ENCODE measurements around the gene RPSA. TPM values are rescaled to one million over a fixed set of nuclear protein-coding genes. Genes with fewer than 3 reads are reported as not detected.

The RPSA gene
- total RNA-seq, 1 experiment from 2014 or later = 2,486 TPM

- Histone ChIP-seq H3K27me3 (ENCODE audit: insufficient read depth, low read length) (no peaks in the 10 kb centered on the region), H3K4me3 (replicated peaks in 1 of 2; ENCODE audit: low read depth in 1 of 2, low read length in 2 of 2) (no peak overlapping the region), H3K9me3 (ENCODE audit: control insufficient read depth in 1 of 2, insufficient read depth in 1 of 2, low read depth in 1 of 2, low read length in 2 of 2) (no peaks in the 10 kb centered on the region), H3K9ac (ENCODE audit: low read length) (no peak overlapping the region), H3K9me2 (ENCODE audit: insufficient read depth) (no peaks in the 10 kb centered on the region), H2AFZ (ENCODE audit: low read depth, low read length, poor library complexity, severe bottlenecking) (no peak overlapping the region), H3K4me1 (ENCODE audit: control insufficient read depth in 1 of 2, insufficient read depth in 2 of 2, low read length in 2 of 2) (peaks cover 0 to 5% of the 10 kb centered on the region in 2 experiments; a peak in 1 of 4 replicates), H3K79me2 (ENCODE audit: insufficient read depth, low read length) (no peaks in the 10 kb centered on the region), H3K4me2 (ENCODE audit: low read length) (no peak overlapping the region), H3K27ac (ENCODE audit: low read depth, low read length) (no peak overlapping the region), H4K20me1 (ENCODE audit: insufficient read depth) (no peaks in the 10 kb centered on the region), H3K36me3 (ENCODE audit: control insufficient read depth in 1 of 2, insufficient read depth in 2 of 2, low read length in 2 of 2) (no peaks in the 10 kb centered on the region)
- intact Hi-C loops (cut with micrococcal nuclease) = no loop called here
- ChIA-PET POLR2A (no interaction called here), RAD21 (ENCODE audit: low non-redundant PET in 1 of 2, low total read pairs in 2 of 2, uncharacterized antibody in 2 of 2, unreplicated experiment in 2 of 2) (no interaction called here), CTCF (no interaction called here)
- no peak for TF ChIP-seq MAX (IDR thresholded peaks at IDR 0.05)
- TF ChIP-seq EZH2phosphoT487 (IDR thresholded peaks at IDR 0.05; ENCODE audit: borderline replicate concordance) = no peak
- TF ChIP-seq ZNF274 (IDR thresholded peaks at IDR 0.05; ENCODE audit: low read depth, low read length) = no peak
- TF ChIP-seq FOSL1 (IDR thresholded peaks at IDR 0.05; ENCODE audit: low read depth) = no peak
- TF ChIP-seq JUND (IDR thresholded peaks at IDR 0.05) = no peak
- no peak for TF ChIP-seq CBX3 (IDR thresholded peaks at IDR 0.05; ENCODE audit: low read depth)
- BruUV-seq (replicated peaks) = no TSS peak
- ATAC-seq (no peak), DNase-seq (ENCODE audit: low read depth, low spot score) (no peak)
These were observed 14.0 kb downstream of the RPSA start for GRCh38 chr3:39420543-39420942.

GRCh38 chr3:39423436-39423970 is 17.0 kb downstream of the RPSA start:
- BruUV-seq (replicated peaks) = no TSS peak
- no peaks in the 10 kb centered on the region for H3K9me3 ChIP-seq (ENCODE audit: control insufficient read depth in 1 of 2, insufficient read depth in 1 of 2, low read depth in 1 of 2, low read length in 2 of 2)
- H3K9ac ChIP-seq (ENCODE audit: low read length) = no peak overlapping the region
- no peak for ATAC-seq
- H3K36me3 ChIP-seq (ENCODE audit: control insufficient read depth in 1 of 2, insufficient read depth in 2 of 2, low read length in 2 of 2) = no peaks in the 10 kb centered on the region
- DNase-seq (ENCODE audit: low read depth, low spot score) = no peak
- no peak overlapping the region for H3K27ac ChIP-seq (ENCODE audit: low read depth, low read length)
- ChIA-PET RAD21 (ENCODE audit: low non-redundant PET in 1 of 2, low total read pairs in 2 of 2, uncharacterized antibody in 2 of 2, unreplicated experiment in 2 of 2) (no interaction called here), CTCF (no interaction called here), POLR2A (interaction anchor here (1.2 to 1.4 kb wide), 2 partner anchors 11 to 15 kb away, joined by 3 to 4 read pairs; no protein-coding TSS in a partner anchor)
- H2AFZ ChIP-seq (ENCODE audit: low read depth, low read length, poor library complexity, severe bottlenecking) = no peak overlapping the region
- no peaks in the 10 kb centered on the region for H3K4me1 ChIP-seq (ENCODE audit: control insufficient read depth in 1 of 2, insufficient read depth in 2 of 2, low read length in 2 of 2)
- no peak for TF ChIP-seq FOSL1 (IDR thresholded peaks at IDR 0.05; ENCODE audit: low read depth)
- H3K9me2 ChIP-seq (ENCODE audit: insufficient read depth) = no peaks in the 10 kb centered on the region
- intact Hi-C loops (cut with micrococcal nuclease) = no loop called here
- no peak overlapping the region for H3K4me3 ChIP-seq (replicated peaks in 1 of 2; ENCODE audit: low read depth in 1 of 2, low read length in 2 of 2)
- H4K20me1 ChIP-seq (ENCODE audit: insufficient read depth) = no peaks in the 10 kb centered on the region
- H3K4me2 ChIP-seq (ENCODE audit: low read length) = no peak overlapping the region
- no peaks in the 10 kb centered on the region for H3K79me2 ChIP-seq (ENCODE audit: insufficient read depth, low read length)
- no peaks in the 10 kb centered on the region for H3K27me3 ChIP-seq (ENCODE audit: insufficient read depth, low read length)
